Measurements from ENCODE around the gene BLVRA.

Gene BLVRA

DNA sequence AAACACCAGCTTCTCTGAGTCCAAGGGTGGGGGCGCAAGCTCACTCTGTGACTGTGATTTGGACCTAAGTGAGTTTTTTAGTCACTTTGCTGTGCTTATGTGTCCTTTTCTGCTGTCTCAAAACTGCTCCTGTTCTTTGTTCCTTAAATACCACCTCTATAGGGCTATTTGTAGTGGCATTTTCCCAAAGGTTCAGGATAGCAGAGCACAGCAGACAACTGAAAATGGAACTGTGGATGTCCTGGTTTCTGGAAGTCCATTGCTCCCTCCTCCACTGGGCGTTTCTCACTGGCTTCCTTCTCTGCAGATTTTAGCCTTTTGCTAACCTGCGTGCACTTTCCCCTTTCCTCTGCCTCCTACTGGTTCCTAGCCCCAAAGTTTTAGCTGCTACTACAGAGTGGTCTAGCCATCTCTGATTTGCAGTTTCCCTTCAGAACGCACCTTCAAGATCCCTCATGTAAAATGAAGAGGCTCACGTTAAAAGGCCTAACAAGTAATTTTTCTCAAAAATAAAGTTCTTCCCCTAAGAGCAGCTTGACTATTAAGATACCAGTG, 25.6 kb downstream of the BLVRA start:
- TF ChIP-seq ZFP3 (CRISPR knock-in tag; IDR thresholded peaks at IDR 0.05) (no peak), ESRRG (CRISPR knock-in tag; IDR thresholded peaks at IDR 0.05) (no peak), ZC3H10 (CRISPR knock-in tag; IDR thresholded peaks at IDR 0.05) (no peak), PPARA (CRISPR knock-in tag; IDR thresholded peaks at IDR 0.05; ENCODE audit: borderline replicate concordance) (no peak), SNAI2 (CRISPR knock-in tag; IDR thresholded peaks at IDR 0.05) (no peak)
- ATAC-seq, result no peak

DNA sequence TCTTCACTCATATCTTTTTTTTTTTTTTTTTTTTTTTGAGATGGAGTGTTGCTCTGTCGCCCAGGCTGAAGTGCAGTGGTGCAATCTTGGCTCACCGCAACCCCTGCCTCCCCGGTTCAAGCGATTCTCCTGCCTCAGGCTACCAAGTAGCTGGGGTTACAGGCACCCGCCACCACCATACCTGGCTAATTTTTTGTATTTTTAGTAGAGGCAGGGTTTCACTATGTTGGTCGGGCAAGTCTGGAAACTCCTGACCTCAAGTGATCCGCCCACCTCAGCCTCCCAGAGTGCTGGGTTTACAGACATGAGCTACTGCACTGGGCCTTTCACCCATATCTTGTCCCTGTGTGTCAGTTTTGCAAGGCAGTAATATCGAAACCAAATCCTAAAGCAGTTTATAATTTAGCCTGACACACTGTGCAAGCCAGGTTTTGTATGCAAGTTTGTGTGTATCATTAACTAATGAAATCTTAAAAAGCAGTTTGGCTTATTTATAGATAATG, 26.2 kb downstream of the BLVRA start:
- peak; percentile 26 for ATAC-seq

DNA sequence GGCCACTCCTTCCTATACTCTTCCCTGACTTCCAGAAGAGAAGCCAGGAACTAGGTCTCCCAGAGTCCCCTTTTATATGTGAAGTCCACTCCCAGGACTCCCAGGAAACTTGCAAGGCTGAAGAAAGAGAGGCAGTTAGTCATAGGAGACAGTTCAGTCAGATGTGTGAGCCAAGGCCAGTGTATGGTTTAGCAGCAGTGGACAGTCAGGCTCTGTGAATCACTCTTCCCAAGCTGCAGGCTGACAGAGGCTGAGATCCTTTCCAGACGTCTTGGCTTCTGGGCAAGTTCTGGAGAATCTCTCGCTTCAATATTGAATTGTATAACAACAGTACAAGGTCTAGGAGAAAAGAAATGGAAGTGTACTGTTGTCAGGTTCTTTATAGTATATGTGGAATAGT, 26.9 kb downstream of the BLVRA start:
- peak; percentile 96 for ATAC-seq
- TF ChIP-seq RARB (CRISPR knock-in tag; IDR thresholded peaks at IDR 0.05) (peak; percentile 79), TOX (CRISPR knock-in tag; IDR thresholded peaks at IDR 0.05; ENCODE audit: borderline replicate concordance) (peak; percentile 90), ZFP30 (CRISPR knock-in tag; IDR thresholded peaks at IDR 0.05) (0 out of 2 replicates have a peak, but pooled peaks have one; percentile 11), ZNF565 (CRISPR knock-in tag; conservative IDR thresholded peaks at IDR 0.05; ENCODE audit: low read depth) (no peak), BACH2 (CRISPR knock-in tag; IDR thresholded peaks at IDR 0.05; ENCODE audit: borderline replicate concordance) (no peak), ZNF8 (CRISPR knock-in tag; IDR thresholded peaks at IDR 0.05) (peak; percentile 13; the same call in 1 of the 2 replicates), ISL1 (CRISPR knock-in tag; IDR thresholded peaks at IDR 0.05) (peak; percentile 70), ZFP3 (CRISPR knock-in tag; IDR thresholded peaks at IDR 0.05) (peak; percentile 53; the same call in 1 of the 2 replicates), TCF4 (CRISPR knock-in tag; IDR thresholded peaks at IDR 0.05; ENCODE audit: borderline replicate concordance) (peak; percentile 55; the same call in 1 of the 2 replicates)
- TF ChIP-seq, protein P1, sequence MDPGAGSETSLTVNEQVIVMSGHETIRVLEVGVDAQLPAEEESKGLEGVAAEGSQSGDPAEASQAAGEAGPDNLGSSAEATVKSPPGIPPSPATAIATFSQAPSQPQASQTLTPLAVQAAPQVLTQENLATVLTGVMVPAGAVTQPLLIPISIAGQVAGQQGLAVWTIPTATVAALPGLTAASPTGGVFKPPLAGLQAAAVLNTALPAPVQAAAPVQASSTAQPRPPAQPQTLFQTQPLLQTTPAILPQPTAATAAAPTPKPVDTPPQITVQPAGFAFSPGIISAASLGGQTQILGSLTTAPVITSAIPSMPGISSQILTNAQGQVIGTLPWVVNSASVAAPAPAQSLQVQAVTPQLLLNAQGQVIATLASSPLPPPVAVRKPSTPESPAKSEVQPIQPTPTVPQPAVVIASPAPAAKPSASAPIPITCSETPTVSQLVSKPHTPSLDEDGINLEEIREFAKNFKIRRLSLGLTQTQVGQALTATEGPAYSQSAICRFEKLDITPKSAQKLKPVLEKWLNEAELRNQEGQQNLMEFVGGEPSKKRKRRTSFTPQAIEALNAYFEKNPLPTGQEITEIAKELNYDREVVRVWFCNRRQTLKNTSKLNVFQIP (CRISPR knock-in tag; IDR thresholded peaks at IDR 0.05; ENCODE audit: borderline replicate concordance, low read depth), result no peak
- TF ChIP-seq, protein P2, sequence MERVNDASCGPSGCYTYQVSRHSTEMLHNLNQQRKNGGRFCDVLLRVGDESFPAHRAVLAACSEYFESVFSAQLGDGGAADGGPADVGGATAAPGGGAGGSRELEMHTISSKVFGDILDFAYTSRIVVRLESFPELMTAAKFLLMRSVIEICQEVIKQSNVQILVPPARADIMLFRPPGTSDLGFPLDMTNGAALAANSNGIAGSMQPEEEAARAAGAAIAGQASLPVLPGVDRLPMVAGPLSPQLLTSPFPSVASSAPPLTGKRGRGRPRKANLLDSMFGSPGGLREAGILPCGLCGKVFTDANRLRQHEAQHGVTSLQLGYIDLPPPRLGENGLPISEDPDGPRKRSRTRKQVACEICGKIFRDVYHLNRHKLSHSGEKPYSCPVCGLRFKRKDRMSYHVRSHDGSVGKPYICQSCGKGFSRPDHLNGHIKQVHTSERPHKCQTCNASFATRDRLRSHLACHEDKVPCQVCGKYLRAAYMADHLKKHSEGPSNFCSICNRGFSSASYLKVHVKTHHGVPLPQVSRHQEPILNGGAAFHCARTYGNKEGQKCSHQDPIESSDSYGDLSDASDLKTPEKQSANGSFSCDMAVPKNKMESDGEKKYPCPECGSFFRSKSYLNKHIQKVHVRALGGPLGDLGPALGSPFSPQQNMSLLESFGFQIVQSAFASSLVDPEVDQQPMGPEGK (CRISPR knock-in tag; IDR thresholded peaks at IDR 0.05; ENCODE audit: borderline replicate concordance), result peak; percentile 46; the same call in 1 of the 2 replicates

DNA sequence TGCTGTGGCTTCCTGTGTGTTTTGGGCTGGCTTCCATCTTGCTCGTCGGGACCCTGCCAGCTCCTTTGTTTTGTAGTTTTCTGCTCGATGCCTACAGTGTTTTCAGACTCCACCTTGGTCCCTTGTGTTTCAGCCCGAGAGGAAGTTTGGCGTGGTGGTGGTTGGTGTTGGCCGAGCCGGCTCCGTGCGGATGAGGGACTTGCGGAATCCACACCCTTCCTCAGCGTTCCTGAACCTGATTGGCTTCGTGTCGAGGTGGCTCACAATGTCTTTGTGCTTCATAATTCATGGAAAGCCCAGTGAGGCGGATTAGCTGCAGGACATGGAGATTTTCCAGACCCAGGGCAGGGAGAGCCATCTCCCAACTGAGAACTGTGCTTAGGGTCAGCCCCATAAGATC, 29.3 kb downstream of the BLVRA start:
- no peak for ATAC-seq
- TF ChIP-seq ZFP3 (CRISPR knock-in tag; IDR thresholded peaks at IDR 0.05), result no peak
- no peak for TF ChIP-seq GLIS3 (CRISPR knock-in tag; IDR thresholded peaks at IDR 0.05)
- TF ChIP-seq TCF4 (CRISPR knock-in tag; IDR thresholded peaks at IDR 0.05; ENCODE audit: borderline replicate concordance), result no peak
- no peak for TF ChIP-seq SNAI2 (CRISPR knock-in tag; IDR thresholded peaks at IDR 0.05)
- TF ChIP-seq, protein P3, sequence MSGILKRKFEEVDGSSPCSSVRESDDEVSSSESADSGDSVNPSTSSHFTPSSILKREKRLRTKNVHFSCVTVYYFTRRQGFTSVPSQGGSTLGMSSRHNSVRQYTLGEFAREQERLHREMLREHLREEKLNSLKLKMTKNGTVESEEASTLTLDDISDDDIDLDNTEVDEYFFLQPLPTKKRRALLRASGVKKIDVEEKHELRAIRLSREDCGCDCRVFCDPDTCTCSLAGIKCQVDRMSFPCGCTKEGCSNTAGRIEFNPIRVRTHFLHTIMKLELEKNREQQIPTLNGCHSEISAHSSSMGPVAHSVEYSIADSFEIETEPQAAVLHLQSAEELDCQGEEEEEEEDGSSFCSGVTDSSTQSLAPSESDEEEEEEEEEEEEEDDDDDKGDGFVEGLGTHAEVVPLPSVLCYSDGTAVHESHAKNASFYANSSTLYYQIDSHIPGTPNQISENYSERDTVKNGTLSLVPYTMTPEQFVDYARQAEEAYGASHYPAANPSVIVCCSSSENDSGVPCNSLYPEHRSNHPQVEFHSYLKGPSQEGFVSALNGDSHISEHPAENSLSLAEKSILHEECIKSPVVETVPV (CRISPR knock-in tag; IDR thresholded peaks at IDR 0.05), result no peak
- no peak for TF ChIP-seq RARB (CRISPR knock-in tag; IDR thresholded peaks at IDR 0.05)
- TF ChIP-seq, protein P2 (CRISPR knock-in tag; IDR thresholded peaks at IDR 0.05; ENCODE audit: borderline replicate concordance), result no peak
- TF ChIP-seq ZC3H10 (CRISPR knock-in tag; IDR thresholded peaks at IDR 0.05), result no peak
- TF ChIP-seq ZNF70 (CRISPR knock-in tag; IDR thresholded peaks at IDR 0.05), result no peak
- TF ChIP-seq, protein P1 (CRISPR knock-in tag; IDR thresholded peaks at IDR 0.05; ENCODE audit: borderline replicate concordance, low read depth), result no peak
- no peak for TF ChIP-seq TOX (CRISPR knock-in tag; IDR thresholded peaks at IDR 0.05; ENCODE audit: borderline replicate concordance)
- no peak for TF ChIP-seq ISL1 (CRISPR knock-in tag; IDR thresholded peaks at IDR 0.05)
- TF ChIP-seq, protein P4, sequence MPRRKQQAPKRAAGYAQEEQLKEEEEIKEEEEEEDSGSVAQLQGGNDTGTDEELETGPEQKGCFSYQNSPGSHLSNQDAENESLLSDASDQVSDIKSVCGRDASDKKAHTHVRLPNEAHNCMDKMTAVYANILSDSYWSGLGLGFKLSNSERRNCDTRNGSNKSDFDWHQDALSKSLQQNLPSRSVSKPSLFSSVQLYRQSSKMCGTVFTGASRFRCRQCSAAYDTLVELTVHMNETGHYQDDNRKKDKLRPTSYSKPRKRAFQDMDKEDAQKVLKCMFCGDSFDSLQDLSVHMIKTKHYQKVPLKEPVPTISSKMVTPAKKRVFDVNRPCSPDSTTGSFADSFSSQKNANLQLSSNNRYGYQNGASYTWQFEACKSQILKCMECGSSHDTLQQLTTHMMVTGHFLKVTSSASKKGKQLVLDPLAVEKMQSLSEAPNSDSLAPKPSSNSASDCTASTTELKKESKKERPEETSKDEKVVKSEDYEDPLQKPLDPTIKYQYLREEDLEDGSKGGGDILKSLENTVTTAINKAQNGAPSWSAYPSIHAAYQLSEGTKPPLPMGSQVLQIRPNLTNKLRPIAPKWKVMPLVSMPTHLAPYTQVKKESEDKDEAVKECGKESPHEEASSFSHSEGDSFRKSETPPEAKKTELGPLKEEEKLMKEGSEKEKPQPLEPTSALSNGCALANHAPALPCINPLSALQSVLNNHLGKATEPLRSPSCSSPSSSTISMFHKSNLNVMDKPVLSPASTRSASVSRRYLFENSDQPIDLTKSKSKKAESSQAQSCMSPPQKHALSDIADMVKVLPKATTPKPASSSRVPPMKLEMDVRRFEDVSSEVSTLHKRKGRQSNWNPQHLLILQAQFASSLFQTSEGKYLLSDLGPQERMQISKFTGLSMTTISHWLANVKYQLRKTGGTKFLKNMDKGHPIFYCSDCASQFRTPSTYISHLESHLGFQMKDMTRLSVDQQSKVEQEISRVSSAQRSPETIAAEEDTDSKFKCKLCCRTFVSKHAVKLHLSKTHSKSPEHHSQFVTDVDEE (CRISPR knock-in tag; IDR thresholded peaks at IDR 0.05), result no peak
- TF ChIP-seq ZNF565 (CRISPR knock-in tag; conservative IDR thresholded peaks at IDR 0.05; ENCODE audit: low read depth), result no peak
- TF ChIP-seq ESRRG (CRISPR knock-in tag; IDR thresholded peaks at IDR 0.05), result no peak
- no peak for TF ChIP-seq PPARA (CRISPR knock-in tag; IDR thresholded peaks at IDR 0.05; ENCODE audit: borderline replicate concordance)
- TF ChIP-seq, protein P5, sequence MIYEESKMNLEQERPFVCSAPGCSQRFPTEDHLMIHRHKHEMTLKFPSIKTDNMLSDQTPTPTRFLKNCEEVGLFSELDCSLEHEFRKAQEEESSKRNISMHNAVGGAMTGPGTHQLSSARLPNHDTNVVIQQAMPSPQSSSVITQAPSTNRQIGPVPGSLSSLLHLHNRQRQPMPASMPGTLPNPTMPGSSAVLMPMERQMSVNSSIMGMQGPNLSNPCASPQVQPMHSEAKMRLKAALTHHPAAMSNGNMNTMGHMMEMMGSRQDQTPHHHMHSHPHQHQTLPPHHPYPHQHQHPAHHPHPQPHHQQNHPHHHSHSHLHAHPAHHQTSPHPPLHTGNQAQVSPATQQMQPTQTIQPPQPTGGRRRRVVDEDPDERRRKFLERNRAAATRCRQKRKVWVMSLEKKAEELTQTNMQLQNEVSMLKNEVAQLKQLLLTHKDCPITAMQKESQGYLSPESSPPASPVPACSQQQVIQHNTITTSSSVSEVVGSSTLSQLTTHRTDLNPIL (CRISPR knock-in tag; IDR thresholded peaks at IDR 0.05; ENCODE audit: low read depth), result no peak
- TF ChIP-seq ZFP30 (CRISPR knock-in tag; IDR thresholded peaks at IDR 0.05), result no peak
- TF ChIP-seq OSR1 (CRISPR knock-in tag; IDR thresholded peaks at IDR 0.05), result no peak

Measured in SK-N-SH treated with all-trans-retinoic acid at 6 μM for 48 hours (cell line).